ENCODE measurements around the gene ATP6V1E1.

ATP6V1E1 gene

DNA sequence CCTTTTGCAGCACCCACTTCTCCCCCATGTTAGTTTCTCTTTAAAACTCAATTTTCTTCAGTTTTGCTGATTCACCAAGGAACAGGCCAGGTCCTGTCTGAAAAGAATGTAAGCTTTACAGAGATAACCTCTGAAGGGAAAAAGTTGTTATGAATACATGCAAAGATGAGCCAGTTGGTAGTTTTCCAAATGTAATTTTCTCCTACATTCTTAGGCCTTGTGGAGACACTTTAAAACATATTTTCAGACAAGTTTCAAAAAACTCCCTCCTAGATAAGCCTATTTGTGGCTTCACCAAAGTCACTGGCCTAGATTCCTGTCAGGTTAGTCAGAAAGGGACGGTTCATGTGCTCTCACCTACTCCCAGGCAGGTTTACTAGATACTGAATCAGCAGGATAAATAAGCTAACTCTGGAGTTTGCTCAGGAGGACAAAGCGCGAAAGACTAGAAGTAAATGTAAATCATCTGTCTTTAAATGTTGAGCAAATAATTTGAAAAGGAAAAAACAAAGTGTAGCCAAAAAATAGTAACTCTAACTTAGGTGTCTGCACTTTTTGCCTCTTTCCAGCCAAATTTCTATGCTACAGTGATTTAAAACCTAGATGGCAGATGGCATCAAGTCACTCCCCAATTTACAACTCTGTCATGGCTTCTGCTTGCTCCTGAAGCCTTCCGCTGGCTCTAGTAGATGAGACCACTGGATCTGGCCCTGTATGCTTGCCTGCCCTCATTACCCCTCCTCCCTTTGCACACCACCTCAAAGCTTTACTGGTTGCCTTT, 4.9 kb upstream of the ATP6V1E1 start:
- DNase-seq, result no peak

DNA sequence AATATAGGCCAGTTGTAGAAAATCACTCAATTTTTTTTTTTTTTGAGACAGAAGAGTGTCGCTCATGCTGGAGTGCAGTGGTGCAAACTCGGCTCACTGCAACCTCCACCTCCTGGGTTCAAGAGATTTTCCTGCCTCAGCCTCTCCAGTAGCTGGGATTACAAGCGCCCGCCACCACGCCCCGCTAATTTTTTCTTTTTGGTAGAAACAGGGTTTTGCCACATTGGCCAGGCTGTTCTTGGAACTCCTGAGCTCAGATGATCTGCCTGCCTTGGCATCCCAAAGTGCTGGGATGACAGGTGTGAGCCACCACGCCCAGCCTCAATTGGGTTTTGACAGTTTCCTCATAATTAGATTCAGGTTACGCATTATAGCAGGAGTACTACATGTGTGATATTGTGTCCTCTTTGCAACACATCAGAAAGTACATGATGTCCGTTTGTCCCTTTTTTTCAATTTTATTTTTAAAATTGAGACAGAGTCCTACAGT, 2.6 kb upstream of the ATP6V1E1 start:
- DNase-seq, result no peak

GRCh38 chr22:17629641-17630040, 1.1 kb upstream of the ATP6V1E1 start:
- DNase-seq, result no peak

DNA sequence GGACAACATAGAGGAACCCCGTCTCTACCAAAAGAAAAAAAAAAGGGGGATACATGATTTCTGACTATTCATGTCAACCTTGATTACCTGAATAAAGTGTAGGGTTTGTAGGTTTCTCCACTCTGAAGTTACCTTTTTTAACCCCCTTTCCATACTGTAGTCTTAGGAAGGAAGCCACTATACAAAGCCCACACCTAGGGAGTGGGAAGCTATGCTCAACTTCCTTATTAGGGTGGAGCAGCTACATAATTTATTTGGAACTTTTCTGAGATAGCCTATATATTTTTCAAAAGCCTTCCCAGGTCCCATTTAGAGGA, 582 bp upstream of the ATP6V1E1 start:
- DNase-seq, result no peak

DNA sequence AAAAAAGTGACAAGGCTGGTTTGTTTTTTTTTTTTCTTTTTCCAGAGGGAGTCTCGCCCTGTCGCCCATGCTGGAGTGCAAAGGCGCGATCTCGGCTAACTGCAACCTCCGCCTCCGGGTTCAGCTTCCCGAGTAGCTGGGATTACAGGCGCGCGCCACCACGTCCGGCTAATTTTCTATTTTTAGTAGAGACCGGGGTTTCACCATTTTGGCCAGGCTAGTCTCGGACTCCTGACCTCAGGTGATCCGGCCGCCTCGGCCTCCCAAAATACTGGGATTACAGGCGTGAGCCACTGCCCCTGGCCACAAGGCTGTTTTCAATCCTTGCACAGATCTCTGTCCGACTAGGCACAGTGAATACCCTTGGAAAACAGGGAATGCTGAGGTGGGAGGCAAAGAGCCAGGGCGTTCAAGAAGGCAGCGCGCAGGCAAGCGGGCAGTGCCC, 566 bp downstream of the ATP6V1E1 start:
- no peak for DNase-seq

GRCh38 chr22:17613280-17613679, 15.3 kb downstream of the ATP6V1E1 start:
- no peak for DNase-seq

GRCh38 chr22:17612057-17612456, 16.5 kb downstream of the ATP6V1E1 start:
- DNase-seq, result no peak

DNA sequence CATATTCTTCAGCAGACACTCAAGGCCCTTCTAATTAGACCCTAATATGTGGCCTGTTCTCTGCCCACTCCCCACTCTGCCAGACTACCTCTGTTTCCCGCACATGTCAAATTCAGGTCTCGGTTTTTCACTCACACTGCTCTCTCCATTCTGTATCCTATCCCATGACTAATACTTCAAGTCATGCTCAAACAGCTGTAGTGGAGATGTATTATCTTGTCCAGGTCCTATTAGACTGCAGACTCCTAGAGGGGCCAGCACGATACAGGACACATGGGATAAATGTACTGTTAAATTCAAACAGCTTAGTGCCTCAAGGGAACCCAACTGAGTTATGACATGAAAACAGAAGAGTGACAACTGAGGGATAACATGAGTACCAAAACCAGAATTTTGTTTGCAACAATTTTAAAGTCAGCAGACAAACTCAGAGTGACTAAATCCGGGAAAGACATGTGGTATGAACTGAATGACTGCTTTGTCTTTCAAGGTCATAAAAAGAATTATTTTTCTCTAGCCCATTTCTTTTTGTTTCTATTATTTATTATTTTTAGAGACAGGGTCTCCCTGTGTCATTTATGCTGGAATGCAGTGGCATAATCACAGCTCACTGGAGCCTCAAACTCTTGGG, 20.5 kb downstream of the ATP6V1E1 start:
- DNase-seq, result no peak

DNA sequence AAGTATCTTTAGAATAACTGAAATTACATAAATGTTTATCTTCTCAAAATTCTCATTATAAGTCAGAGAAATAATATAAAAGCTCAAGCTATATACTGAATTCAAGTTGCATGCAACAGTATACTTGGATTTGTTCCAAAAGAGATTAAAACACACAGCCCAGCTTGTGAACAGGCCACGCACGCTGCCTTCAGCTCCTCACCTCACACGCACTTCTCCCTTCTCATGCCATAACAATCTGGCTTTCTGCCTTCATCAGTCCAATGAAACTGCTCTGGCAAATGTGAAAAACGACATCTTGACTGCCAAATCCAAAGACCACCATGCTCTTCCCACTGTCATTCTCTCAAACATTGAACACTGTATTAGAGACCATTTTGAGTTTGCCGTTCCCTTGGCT, 22.1 kb downstream of the ATP6V1E1 start:
- no peak for DNase-seq

DNA sequence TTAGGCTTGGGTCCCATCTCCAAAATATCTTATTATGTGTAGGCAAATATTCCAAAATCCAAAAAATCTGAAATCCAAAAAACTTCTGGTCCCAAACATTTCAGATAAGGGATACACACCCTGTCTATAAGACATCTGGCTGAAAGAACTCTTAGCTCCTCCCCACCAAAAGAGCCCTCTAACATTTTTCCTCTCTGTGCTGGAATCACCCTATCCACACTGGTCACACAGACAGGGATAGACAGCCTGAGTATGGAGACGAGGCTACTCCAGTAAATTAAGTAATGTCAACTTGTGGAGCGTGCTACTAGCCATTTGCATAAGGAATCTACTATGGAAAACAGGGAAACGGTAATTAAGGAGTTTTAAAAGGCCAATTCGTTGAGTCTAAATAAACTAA, 24.9 kb downstream of the ATP6V1E1 start:
- no peak for DNase-seq

GRCh38 chr22:17601031-17601430, 27.5 kb downstream of the ATP6V1E1 start:
- no peak for DNase-seq

DNA sequence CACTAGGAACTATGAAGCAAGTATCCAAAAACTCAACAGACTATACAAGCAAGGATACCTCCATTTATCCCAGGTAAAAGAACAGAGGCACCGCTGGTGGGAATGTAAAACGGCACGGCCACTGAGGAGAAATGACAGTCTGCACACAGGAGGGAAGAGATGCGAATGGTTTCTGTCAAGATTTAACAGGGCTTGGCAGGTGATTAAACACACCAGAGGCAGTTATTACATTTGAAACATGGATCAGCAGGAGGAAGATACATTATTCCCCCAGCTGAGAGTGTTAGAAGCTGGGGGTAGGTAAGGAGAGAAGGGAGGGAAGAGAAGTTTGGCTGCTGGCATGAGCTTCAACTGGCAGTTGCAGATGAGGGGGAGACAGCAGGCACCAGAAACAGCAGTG, 30.2 kb downstream of the ATP6V1E1 start:
- DNase-seq, result no peak

DNA sequence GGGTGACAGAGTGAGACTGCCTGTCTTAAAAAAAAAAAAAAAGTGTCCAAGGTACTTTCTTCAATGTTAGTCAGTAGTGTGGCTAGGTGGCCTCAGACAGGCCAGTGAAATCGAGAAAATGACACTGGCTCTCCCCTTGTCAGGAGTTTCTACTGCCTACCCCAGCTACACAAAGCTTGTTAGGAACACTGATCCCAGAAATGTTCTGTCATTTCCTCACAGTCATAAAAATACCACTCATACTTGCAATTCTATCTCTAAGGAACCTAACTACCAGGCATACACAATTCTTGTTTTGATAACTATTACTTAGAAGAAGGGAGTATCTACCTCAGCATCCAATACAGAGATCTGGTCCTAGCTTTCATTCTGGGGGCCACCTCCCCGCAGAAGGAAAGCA, 31.3 kb downstream of the ATP6V1E1 start:
- no peak for DNase-seq

DNA sequence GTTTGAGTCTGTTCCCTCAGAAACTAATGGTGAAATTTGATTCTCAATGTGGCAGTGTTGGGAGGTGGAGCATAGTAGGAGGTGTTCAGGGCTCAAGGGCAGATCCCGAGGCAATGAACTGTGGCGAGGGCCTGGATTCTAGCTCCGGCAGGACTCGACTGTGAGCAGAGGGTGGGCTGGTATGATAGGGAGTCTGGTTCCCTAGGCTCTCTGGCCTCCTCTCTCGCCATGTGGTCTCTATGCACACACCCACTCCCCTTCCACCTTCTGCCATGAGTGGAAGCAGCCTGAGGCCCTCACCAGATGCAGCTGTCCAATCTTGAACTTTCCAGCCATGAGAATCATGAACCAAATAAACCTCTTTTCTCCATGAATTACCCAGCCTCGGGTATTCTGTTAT, 32.3 kb downstream of the ATP6V1E1 start:
- DNase-seq, result no peak

GRCh38 chr22:17592201-17592600, 36.3 kb downstream of the ATP6V1E1 start:
- no peak for DNase-seq

- no peak for DNase-seq
Measured at GRCh38 chr22:17590586-17590985, 38.0 kb downstream of the ATP6V1E1 start.

- no peak for DNase-seq
Measured at GRCh38 chr22:17589810-17590375, 38.7 kb downstream of the ATP6V1E1 start.

- no peak for DNase-seq
Measured at GRCh38 chr22:17588606-17589005, 39.9 kb downstream of the ATP6V1E1 start.

DNA sequence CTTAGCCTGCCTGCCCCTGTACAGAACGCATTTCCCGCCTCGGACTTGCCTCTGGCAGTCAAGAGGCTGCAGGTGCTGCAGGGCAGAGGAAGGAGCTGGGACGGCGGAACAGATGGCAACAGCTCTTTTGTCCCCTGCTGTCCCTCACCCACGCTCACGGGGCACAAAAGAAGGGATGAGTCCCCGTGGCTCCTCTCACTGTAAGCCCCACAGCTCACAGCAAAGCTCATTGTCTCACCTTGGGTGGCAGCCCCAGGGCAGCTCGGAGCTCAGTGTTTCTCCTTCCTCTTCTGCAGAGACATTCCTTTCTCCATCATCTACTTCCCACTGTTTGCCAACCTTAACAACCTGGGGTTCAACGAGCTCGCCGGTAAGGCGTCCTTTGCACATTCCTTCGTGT, 40.9 kb downstream of the ATP6V1E1 start:
- no peak for DNase-seq

DNA sequence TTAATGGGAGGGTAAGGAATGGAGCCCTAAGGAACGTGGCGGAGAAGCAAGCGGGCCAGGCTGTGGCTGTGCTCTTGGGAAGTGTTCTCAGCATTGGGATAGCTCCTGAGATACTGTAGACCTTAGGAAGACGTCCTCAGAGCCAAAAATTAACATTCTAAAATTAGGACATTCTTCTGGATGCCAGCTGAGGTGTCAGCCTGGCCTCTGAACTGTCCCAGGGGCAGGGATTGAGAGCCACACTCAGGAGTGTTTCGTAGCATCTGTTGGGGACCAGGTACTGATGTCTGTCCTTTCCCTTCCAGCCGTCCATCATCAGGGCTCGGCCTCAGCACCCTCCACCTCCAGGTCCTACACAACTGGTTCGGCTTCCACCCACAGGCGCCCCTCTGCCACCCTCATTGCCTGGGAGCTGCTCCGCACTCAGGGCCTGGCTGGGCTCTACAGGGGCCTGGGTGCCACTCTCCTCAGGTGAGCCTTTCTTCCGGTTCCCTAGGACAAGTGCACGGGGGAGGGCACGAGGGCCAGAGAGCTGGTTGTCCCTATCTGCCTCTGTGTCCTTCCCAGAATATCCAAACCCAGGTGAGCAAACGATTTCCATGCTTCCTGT, 41.6 kb downstream of the ATP6V1E1 start:
- DNase-seq, result no peak

- no peak for DNase-seq
Measured at GRCh38 chr22:17583151-17583550, 45.4 kb downstream of the ATP6V1E1 start.

- no peak for DNase-seq
Measured at GRCh38 chr22:17581631-17582030, 46.9 kb downstream of the ATP6V1E1 start.

DNA sequence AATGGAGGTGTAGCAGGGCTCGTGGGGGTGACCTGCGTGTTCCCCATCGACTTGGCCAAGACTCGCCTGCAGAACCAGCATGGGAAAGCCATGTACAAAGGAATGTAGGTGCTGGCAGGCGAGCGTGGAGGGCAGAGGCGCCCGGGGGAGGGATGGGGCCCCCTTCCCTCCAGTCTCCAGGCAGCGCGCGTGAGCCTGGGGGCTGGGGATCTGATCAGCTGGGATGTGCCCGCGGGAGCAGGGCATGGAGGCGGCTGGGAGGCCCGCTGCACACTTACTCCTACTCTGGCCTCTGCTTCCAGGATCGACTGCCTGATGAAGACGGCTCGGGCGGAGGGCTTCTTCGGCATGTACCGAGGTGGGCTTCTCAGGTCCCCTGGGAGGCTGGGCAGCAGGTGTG, 47.5 kb downstream of the ATP6V1E1 start:
- DNase-seq, result no peak
